AG04450 (cell line): ENCODE results near the gene RCAN2. TPM values are rescaled to one million over a fixed set of nuclear protein-coding genes. Genes with fewer than 3 reads are reported as not detected.

Experiments
- CTCF ChIA-PET: fragments of 300-600, 350-600 bp; formaldehyde crosslinking; extraction: SDS; loops from one replicate; lab custom pipeline; 2022; ENCODE audit warnings: antibody characterized with exemption, inconsistent platforms; lab: Charles Lee
- POLR2A ChIA-PET: fragments of 350-600 bp; formaldehyde crosslinking; extraction: SDS; loops from one replicate; lab custom pipeline; 2021; ENCODE audit warnings: antibody characterized with exemption, inconsistent platforms; lab: Yijun Ruan, JAX
- DNase-seq: peaks from one replicate; pipeline ENCODE4 v3.0.0-alpha.2; 2011; ENCODE audit warnings: low read depth, low spot score
- H3K27ac ChIP-seq: one replicate; pipeline ENCODE4 v1.5.1; 2012; ENCODE audit warnings: low read depth, low read length, control low read depth
- H3K27me3 ChIP-seq: one replicate; pipeline ENCODE4 v1.6.0; 2012; ENCODE audit warnings: low read length; ENCODE audit not compliant: control insufficient read depth, insufficient read depth
- H3K4me3 ChIP-seq: 2 replicates; pipeline ENCODE4 v1.5.1; 2011; ENCODE audit warnings: mild to moderate bottlenecking, low read depth, low read length, control low read depth
- H3K9me3 ChIP-seq: 2 replicates; pipeline ENCODE4 v1.5.1; 2012; ENCODE audit warnings: low read length; ENCODE audit not compliant: control insufficient read depth, insufficient read depth
- CTCF ChIP-seq: IDR thresholded peaks from 2 replicates; pipeline ENCODE4 v1.5.1; 2011; ENCODE audit warnings: low read depth, low read length, control low read depth, inconsistent platforms
- polyA plus RNA-seq: library from polyadenylated mRNA; depleted of rRNA; stranded (reverse); fragments of >200 nt; gene quantifications from 2 replicates; pipeline ENCODE4 v1.2.3, GENCODE V29; 2011

Gene RCAN2
- polyA plus RNA-seq, 1 experiment: 0.11 TPM

GRCh38 chr6:46246081-46246480, 245.2 kb downstream of the RCAN2 start:
- CTCF ChIA-PET: no interaction called here
- H3K27me3 ChIP-seq: no peaks in the 10 kb centered on the region
- no peak for DNase-seq

GRCh38 chr6:46244670-46245069, 246.6 kb downstream of the RCAN2 start:
- POLR2A ChIA-PET: no interaction called here
- no peak overlapping the region for H3K27ac ChIP-seq
- no peaks in the 10 kb centered on the region for H3K9me3 ChIP-seq
- no peak for DNase-seq
- CTCF ChIA-PET: no interaction called here
- no peak overlapping the region for H3K4me3 ChIP-seq
- no peak for TF ChIP-seq CTCF
- H3K27me3 ChIP-seq: no peaks in the 10 kb centered on the region

More at GRCh38 chr6:46246081-46246480, 245.2 kb downstream of the RCAN2 start:
- POLR2A ChIA-PET: no interaction called here
- Histone ChIP-seq H3K9me3 (no peaks in the 10 kb centered on the region), H3K27ac (no peak overlapping the region), H3K4me3 (no peak overlapping the region)
- no peak for TF ChIP-seq CTCF

- TF ChIP-seq CTCF: no peak
- POLR2A ChIA-PET: no interaction called here
- Histone ChIP-seq H3K27ac (no peak overlapping the region), H3K9me3 (no peaks in the 10 kb centered on the region), H3K4me3 (no peak overlapping the region), H3K27me3 (no peaks in the 10 kb centered on the region)
- no peak for DNase-seq
- CTCF ChIA-PET: no interaction called here
Observed at GRCh38 chr6:46243754-46244153, 247.5 kb downstream of the RCAN2 start.

GRCh38 chr6:46242921-46243320, 248.3 kb downstream of the RCAN2 start:
- no peaks in the 10 kb centered on the region for H3K9me3 ChIP-seq
- ChIA-PET CTCF (no interaction called here), POLR2A (no interaction called here)
- no peak overlapping the region for H3K27ac ChIP-seq
- no peak for DNase-seq
- no peak overlapping the region for H3K4me3 ChIP-seq
- no peak for TF ChIP-seq CTCF
- no peaks in the 10 kb centered on the region for H3K27me3 ChIP-seq

- Histone ChIP-seq H3K4me3 (no peak overlapping the region), H3K27me3 (no peaks in the 10 kb centered on the region), H3K9me3 (no peaks in the 10 kb centered on the region), H3K27ac (no peak overlapping the region)
- ChIA-PET POLR2A (no interaction called here), CTCF (interaction anchor here (0.7 kb wide), 1 partner anchor 1565 kb away, joined by 4 read pairs; no protein-coding TSS in a partner anchor)
- DNase-seq: no peak
- no peak for TF ChIP-seq CTCF
Observed at GRCh38 chr6:46240866-46241565, 250.2 kb downstream of the RCAN2 start.
